ENCODE measurements around the gene PCDHB5.

DNA sequence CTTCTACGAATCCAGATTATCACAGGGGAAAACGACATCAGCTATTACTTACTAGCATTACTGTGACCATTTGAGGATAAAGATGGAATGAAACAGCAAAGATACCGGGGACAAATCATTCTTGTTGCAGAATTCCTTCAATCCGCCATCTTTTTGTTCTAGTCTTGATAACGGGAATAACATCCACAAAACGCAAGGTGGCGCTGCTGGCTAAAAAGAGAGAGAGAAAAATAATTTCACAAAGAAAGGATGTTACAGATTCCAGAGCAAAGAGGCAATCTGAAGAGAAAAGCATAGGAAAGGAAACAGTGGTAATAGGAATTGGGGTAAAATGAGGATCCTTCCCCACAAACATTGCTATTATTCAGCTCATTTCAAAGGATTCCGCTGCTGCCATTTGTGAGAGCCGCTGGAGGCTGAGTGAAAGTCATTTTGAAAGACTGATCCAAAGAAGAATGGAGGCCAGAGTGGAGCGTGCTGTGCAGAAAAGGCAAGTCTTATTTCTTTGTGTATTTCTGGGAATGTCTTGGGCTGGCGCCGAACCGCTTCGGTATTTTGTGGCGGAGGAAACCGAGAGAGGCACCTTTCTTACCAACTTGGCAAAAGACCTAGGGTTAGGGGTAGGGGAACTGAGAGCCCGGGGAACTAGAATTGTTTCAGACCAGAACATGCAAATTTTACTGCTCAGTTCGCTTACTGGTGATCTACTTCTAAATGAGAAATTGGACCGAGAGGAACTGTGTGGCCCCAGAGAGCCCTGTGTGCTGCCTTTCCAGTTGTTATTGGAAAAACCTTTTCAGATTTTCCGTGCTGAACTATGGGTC, 37.6 kb downstream of the PCDHB5 start, which contains the start of gene PCDHB7:
- TF ChIP-seq, protein P1, sequence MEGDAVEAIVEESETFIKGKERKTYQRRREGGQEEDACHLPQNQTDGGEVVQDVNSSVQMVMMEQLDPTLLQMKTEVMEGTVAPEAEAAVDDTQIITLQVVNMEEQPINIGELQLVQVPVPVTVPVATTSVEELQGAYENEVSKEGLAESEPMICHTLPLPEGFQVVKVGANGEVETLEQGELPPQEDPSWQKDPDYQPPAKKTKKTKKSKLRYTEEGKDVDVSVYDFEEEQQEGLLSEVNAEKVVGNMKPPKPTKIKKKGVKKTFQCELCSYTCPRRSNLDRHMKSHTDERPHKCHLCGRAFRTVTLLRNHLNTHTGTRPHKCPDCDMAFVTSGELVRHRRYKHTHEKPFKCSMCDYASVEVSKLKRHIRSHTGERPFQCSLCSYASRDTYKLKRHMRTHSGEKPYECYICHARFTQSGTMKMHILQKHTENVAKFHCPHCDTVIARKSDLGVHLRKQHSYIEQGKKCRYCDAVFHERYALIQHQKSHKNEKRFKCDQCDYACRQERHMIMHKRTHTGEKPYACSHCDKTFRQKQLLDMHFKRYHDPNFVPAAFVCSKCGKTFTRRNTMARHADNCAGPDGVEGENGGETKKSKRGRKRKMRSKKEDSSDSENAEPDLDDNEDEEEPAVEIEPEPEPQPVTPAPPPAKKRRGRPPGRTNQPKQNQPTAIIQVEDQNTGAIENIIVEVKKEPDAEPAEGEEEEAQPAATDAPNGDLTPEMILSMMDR (conservative IDR thresholded peaks at IDR 0.05 in 1 of 2, IDR thresholded peaks at IDR 0.05 in 1 of 2; ENCODE audit: low read depth in 1 of 2, low read length in 2 of 2): peak in 1 of 2 donors; percentile 24
- TF ChIP-seq EZH2 (IDR thresholded peaks at IDR 0.05; ENCODE audit: low read length, missing control alignments): no peak

Data from fibroblast of lung (primary cell).